HEK293T (cell line): Measurements from ENCODE around the gene PPP2R3A.

ENCODE experiments used
- CTCF ChIA-PET: fragments of 350-600 bp; formaldehyde crosslinking; extraction: SDS; loops from one replicate; lab custom pipeline; 2021; ENCODE audit warnings: antibody characterized with exemption, inconsistent platforms; lab: Yijun Ruan, JAX
- POLR2A ChIA-PET: fragments of 350-600 bp; formaldehyde crosslinking; extraction: SDS; loops from one replicate; lab custom pipeline; 2020; ENCODE audit warnings: antibody characterized with exemption, inconsistent platforms; lab: Yijun Ruan, JAX
- DNase-seq: peaks from one replicate; pipeline ENCODE4 v3.0.0; 2012; ENCODE audit warnings: mixed read lengths; ENCODE audit errors: extremely low spot score
- ARNT ChIP-seq: fragments of 450-650 bp; IDR thresholded peaks from 2 replicates; pipeline ENCODE4 v1.6.1; 2017; ENCODE audit warnings: mild to moderate bottlenecking
- BHLHE40 ChIP-seq: fragments of 450-650 bp; IDR thresholded peaks from 2 replicates; pipeline ENCODE4 v1.6.1; 2016; ENCODE audit warnings: mild to moderate bottlenecking, moderate library complexity, borderline replicate concordance
- CTBP1 ChIP-seq: fragments of 450-650 bp; IDR thresholded peaks from 2 replicates; pipeline ENCODE4 v1.6.1; 2016; ENCODE audit warnings: borderline replicate concordance
- ELF4 ChIP-seq: fragments of 450-650 bp; IDR thresholded peaks from 2 replicates; pipeline ENCODE4 v1.6.1; 2017; ENCODE audit warnings: antibody characterized with exemption
- FOXA1 ChIP-seq: fragments of 450-650 bp; IDR thresholded peaks from 2 replicates; pipeline ENCODE4 v1.6.1; 2016; ENCODE audit warnings: mild to moderate bottlenecking
- FOXK2 ChIP-seq: fragments of 450-650 bp; IDR thresholded peaks from 2 replicates; pipeline ENCODE4 v1.6.1; 2016; ENCODE audit warnings: mild to moderate bottlenecking
- FOXM1 ChIP-seq: fragments of 450-650 bp; IDR thresholded peaks from 2 replicates; pipeline ENCODE4 v1.6.1; 2017; ENCODE audit warnings: mild to moderate bottlenecking, borderline replicate concordance
- HDGF ChIP-seq: fragments of 450-650 bp; IDR thresholded peaks from 2 replicates; pipeline ENCODE4 v1.6.1; 2017; ENCODE audit warnings: antibody characterized with exemption, borderline replicate concordance
- L3MBTL2 ChIP-seq: fragments of 450-650 bp; conservative IDR thresholded peaks from 2 replicates; pipeline ENCODE4 v1.6.1; 2016; ENCODE audit warnings: mild to moderate bottlenecking
- LEF1 ChIP-seq: fragments of 450-650 bp; IDR thresholded peaks from 2 replicates; pipeline ENCODE4 v1.6.1; 2017; ENCODE audit warnings: mild to moderate bottlenecking, borderline replicate concordance
- NFRKB ChIP-seq: fragments of 450-650 bp; IDR thresholded peaks from 2 replicates; pipeline ENCODE4 v1.6.1; 2016; ENCODE audit warnings: mild to moderate bottlenecking, moderate library complexity
- SP1 ChIP-seq: fragments of 450-650 bp; IDR thresholded peaks from 2 replicates; pipeline ENCODE4 v1.6.1; 2017
- SUZ12 ChIP-seq: fragments of 450-650 bp; IDR thresholded peaks from 2 replicates; pipeline ENCODE4 v1.6.1; 2016; ENCODE audit warnings: mild to moderate bottlenecking
- TARDBP ChIP-seq: fragments of 450-650 bp; IDR thresholded peaks from 2 replicates; pipeline ENCODE4 v1.6.1; 2016
- ZNF384 ChIP-seq: fragments of 450-650 bp; IDR thresholded peaks from 2 replicates; pipeline ENCODE4 v1.6.1; 2016
- TF ChIP-seq, protein P1 (sequence below): fragments of 450-650 bp; IDR thresholded peaks from 2 replicates; pipeline ENCODE4 v1.6.1; 2016

Gene PPP2R3A

GRCh38 chr3:135964160-135964955 lies 1.2 kb upstream of the PPP2R3A start:
- POLR2A ChIA-PET, result no interaction called here
- CTCF ChIA-PET, result no interaction called here
- DNase-seq, result no peak
- no peak for TF ChIP-seq TARDBP

DNA sequence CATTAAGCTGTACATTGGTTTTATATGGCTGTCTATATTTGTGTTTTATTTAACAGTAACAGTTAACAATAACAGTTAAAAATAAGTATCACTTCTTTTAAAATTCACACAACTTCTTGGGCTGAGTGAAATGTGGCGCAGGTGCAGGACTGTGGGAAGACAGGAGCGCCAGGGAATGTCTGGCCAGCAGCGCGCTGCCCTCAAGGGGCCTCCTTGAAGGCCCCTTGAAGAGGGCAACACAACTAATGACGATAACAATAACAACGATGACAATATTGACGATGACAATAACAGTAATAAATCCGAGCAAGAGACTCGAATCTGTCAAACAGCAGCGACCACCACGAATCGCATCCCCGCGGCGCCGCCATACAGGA lies 411 bp upstream of the PPP2R3A start:
- TF ChIP-seq LEF1 (no peak), L3MBTL2 (peak; percentile 48), TARDBP (no peak), ELF4 (no peak), SUZ12 (no peak)
- CTCF ChIA-PET, result no interaction called here
- DNase-seq, result no peak
- POLR2A ChIA-PET, result interaction anchor here (0.7 kb wide), 1 partner anchor 10 kb away, joined by 3 read pairs; no protein-coding TSS in a partner anchor

- no peak for TF ChIP-seq CTBP1
- no peak for TF ChIP-seq ARNT
- TF ChIP-seq FOXA1, result no peak
- TF ChIP-seq NFRKB, result no peak
- no peak for TF ChIP-seq FOXK2
- no peak for TF ChIP-seq SP1
- TF ChIP-seq ZNF384, result no peak
- TF ChIP-seq, protein P1, sequence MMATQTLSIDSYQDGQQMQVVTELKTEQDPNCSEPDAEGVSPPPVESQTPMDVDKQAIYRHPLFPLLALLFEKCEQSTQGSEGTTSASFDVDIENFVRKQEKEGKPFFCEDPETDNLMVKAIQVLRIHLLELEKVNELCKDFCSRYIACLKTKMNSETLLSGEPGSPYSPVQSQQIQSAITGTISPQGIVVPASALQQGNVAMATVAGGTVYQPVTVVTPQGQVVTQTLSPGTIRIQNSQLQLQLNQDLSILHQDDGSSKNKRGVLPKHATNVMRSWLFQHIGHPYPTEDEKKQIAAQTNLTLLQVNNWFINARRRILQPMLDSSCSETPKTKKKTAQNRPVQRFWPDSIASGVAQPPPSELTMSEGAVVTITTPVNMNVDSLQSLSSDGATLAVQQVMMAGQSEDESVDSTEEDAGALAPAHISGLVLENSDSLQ, result no peak
- no peak for TF ChIP-seq TARDBP
- no peak for TF ChIP-seq SUZ12
- TF ChIP-seq BHLHE40, result no peak
- DNase-seq, result peak; percentile 39
- CTCF ChIA-PET, result no interaction called here
- POLR2A ChIA-PET, result interaction anchor here (0.9 kb wide), 1 partner anchor 44 kb away, joined by 3 read pairs; no protein-coding TSS in a partner anchor
Measured at GRCh38 chr3:135966271-135966961, 888 bp downstream of the PPP2R3A start.

- POLR2A ChIA-PET, result no interaction called here
- DNase-seq, result no peak
- TF ChIP-seq CTBP1 (no peak), ELF4 (no peak), BHLHE40 (no peak), FOXK2 (no peak), ARNT (no peak), HDGF (no peak), FOXM1 (no peak)
- TF ChIP-seq, protein P1, result no peak
- CTCF ChIA-PET, result no interaction called here
Measured at GRCh38 chr3:135966962-135967274, 1.4 kb downstream of the PPP2R3A start.

DNA sequence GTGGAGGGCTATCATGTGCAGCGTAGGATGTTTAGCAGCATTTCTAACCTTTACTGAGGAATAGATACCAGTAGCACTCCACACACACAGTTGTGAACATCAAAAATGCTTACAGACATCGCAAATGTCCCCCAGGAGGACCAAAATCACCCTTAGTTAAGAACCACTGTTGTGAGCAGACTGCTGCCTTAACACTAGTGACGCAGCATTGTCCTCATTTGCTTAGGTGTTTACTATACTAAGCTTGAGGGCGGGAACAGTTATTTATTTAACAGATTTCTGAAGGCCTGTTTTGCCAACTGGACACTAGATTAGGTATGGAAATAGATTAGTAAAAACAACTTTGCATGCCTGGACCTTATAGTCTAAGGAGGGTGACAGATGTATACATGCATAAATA lies 2.3 kb downstream of the PPP2R3A start:
- ChIA-PET POLR2A (no interaction called here), CTCF (interaction anchor here (0.5 kb wide), 1 partner anchor 232 kb away, joined by 3 read pairs; no protein-coding TSS in a partner anchor)
- TF ChIP-seq HDGF (no peak), TARDBP (no peak), ELF4 (no peak), L3MBTL2 (no peak), BHLHE40 (no peak), SP1 (no peak), FOXM1 (no peak), LEF1 (no peak), ARNT (no peak), CTBP1 (no peak)
- no peak for DNase-seq

DNA sequence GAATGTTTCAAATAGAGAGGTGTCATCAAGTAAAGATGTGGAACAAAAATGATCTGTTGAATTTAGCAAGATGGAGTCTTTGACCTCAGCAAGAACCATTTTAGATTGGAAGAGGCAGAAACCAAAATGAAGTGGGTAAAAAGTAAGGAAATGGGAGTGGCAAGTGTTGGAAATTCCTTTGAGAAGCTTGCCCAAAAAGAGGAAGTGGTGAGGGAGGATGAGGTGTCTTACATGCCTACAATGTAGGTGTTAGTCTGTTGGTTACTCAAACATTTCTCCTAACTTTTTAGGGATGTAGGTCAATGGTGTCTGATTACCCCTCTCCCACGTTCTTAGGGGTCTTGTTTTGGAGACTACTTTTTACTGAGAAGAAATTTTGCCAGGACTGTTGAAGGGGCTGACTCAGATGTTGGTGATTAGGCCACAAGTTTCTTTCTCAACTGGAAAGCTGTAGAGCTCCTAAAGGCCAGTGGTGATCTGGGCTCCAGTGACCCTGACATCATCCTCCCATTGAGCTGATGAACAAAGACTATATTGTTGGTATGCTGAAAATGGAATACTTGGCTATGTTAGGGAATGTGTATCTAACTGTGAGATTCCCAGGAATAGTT lies 5.1 kb downstream of the PPP2R3A start:
- ChIA-PET CTCF (no interaction called here), POLR2A (no interaction called here)
- DNase-seq, result no peak
- no peak for TF ChIP-seq LEF1
- no peak for TF ChIP-seq BHLHE40
- TF ChIP-seq SP1, result no peak
- TF ChIP-seq FOXK2, result no peak
- TF ChIP-seq FOXM1, result no peak

- no peak for DNase-seq
- ChIA-PET CTCF (no interaction called here), POLR2A (no interaction called here)
- TF ChIP-seq HDGF (no peak), ARNT (no peak), FOXM1 (no peak)
- TF ChIP-seq, protein P1, result no peak
Measured at GRCh38 chr3:135973841-135974240, 8.3 kb downstream of the PPP2R3A start.
